ENCODE results near the gene TSPAN1. TPM values are rescaled to one million over a fixed set of nuclear protein-coding genes. Genes with fewer than 3 reads are reported as not detected.
A peak's percentile ranks its signal among the peaks of the same experiment; 100 is the strongest.

Gene TSPAN1
- total and polyA plus RNA-seq, 2 of the 13 experiments (the other 11 are each of a cell fraction or from before 2014, with no cell fraction given), result 1.7 to 2.9 TPM

DNA sequence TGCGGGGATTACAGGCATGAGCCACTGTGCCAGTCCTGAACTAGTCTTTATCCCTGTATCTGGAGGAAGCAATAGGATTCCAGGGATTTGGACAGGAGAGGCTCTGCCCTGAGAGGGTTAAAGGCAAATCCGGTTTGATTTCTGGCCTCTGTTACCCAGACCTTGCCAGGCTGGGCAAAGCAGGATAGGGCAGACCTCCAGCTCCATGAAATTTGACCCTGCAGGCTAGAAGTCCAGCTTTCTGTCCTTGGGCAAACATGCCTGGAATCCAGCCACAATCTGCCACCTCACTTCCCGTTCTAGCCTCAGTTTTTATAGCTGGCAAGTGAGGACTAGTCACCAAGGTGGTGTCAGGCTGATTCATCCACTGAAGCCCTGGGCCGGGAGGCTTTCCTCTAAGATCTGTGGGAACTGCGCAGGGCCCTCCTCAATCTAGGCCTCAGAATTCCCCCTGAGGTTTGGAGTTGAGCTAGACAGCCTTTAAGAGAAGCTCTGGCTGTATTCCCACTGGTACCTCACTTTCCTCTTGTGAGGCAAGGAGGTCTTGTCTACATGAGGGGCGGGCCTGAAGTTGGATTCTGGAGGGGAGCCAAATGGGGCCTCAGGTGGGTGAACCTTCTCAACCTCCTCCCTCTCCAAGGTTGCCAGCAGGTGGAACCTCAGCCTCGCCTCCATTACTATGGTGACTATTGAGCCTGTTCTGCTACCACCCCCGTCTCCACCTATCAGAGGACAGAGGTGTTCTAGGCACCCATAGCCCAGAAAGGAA, 8.4 kb downstream of the TSPAN1 start (continued):
- TF ChIP-seq, protein P1, sequence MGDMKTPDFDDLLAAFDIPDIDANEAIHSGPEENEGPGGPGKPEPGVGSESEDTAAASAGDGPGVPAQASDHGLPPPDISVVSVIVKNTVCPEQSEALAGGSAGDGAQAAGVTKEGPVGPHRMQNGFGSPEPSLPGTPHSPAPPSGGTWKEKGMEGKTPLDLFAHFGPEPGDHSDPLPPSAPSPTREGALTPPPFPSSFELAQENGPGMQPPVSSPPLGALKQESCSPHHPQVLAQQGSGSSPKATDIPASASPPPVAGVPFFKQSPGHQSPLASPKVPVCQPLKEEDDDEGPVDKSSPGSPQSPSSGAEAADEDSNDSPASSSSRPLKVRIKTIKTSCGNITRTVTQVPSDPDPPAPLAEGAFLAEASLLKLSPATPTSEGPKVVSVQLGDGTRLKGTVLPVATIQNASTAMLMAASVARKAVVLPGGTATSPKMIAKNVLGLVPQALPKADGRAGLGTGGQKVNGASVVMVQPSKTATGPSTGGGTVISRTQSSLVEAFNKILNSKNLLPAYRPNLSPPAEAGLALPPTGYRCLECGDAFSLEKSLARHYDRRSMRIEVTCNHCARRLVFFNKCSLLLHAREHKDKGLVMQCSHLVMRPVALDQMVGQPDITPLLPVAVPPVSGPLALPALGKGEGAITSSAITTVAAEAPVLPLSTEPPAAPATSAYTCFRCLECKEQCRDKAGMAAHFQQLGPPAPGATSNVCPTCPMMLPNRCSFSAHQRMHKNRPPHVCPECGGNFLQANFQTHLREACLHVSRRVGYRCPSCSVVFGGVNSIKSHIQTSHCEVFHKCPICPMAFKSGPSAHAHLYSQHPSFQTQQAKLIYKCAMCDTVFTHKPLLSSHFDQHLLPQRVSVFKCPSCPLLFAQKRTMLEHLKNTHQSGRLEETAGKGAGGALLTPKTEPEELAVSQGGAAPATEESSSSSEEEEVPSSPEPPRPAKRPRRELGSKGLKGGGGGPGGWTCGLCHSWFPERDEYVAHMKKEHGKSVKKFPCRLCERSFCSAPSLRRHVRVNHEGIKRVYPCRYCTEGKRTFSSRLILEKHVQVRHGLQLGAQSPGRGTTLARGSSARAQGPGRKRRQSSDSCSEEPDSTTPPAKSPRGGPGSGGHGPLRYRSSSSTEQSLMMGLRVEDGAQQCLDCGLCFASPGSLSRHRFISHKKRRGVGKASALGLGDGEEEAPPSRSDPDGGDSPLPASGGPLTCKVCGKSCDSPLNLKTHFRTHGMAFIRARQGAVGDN (CRISPR knock-in tag; IDR thresholded peaks at IDR 0.05), result peak; percentile 49
- TF ChIP-seq MIER2 (CRISPR knock-in tag; IDR thresholded peaks at IDR 0.05) (no peak), ZNF256 (CRISPR knock-in tag; conservative IDR thresholded peaks at IDR 0.05) (no peak), IKZF4 (CRISPR knock-in tag; IDR thresholded peaks at IDR 0.05; ENCODE audit: borderline replicate concordance, low read depth, not compliant biosample characterization) (no peak), SOX6 (IDR thresholded peaks at IDR 0.05) (no peak), SOX6 (CRISPR knock-in tag; IDR thresholded peaks at IDR 0.05) (peak; percentile 30; the same call in 1 of the 2 replicates), THYN1 (CRISPR knock-in tag; IDR thresholded peaks at IDR 0.05; ENCODE audit: borderline replicate concordance, low read depth) (no peak), ZFAT (CRISPR knock-in tag; conservative IDR thresholded peaks at IDR 0.05) (no peak), ZNF282 (IDR thresholded peaks at IDR 0.05; ENCODE audit: partially characterized antibody) (no peak), KDM5B (CRISPR knock-in tag; IDR thresholded peaks at IDR 0.05; ENCODE audit: borderline replicate concordance) (no peak), ZNF335 (CRISPR knock-in tag; IDR thresholded peaks at IDR 0.05) (no peak), ZNF761 (CRISPR knock-in tag; conservative IDR thresholded peaks at IDR 0.05) (no peak), PTBP1 (IDR thresholded peaks at IDR 0.05; ENCODE audit: low read depth, low read length, poor library complexity, severe bottlenecking) (no peak), ZNF790 (CRISPR knock-in tag; IDR thresholded peaks at IDR 0.05; ENCODE audit: borderline replicate concordance) (no peak), ZNF431 (CRISPR knock-in tag; IDR thresholded peaks at IDR 0.05; ENCODE audit: borderline replicate concordance, low read depth) (peak; percentile 46; the same call in 1 of the 2 replicates), FOXA1 (IDR thresholded peaks at IDR 0.05) (no peak), FOXA1 (CRISPR knock-in tag; IDR thresholded peaks at IDR 0.05) (peak; percentile 47)
- TF ChIP-seq, protein P2, sequence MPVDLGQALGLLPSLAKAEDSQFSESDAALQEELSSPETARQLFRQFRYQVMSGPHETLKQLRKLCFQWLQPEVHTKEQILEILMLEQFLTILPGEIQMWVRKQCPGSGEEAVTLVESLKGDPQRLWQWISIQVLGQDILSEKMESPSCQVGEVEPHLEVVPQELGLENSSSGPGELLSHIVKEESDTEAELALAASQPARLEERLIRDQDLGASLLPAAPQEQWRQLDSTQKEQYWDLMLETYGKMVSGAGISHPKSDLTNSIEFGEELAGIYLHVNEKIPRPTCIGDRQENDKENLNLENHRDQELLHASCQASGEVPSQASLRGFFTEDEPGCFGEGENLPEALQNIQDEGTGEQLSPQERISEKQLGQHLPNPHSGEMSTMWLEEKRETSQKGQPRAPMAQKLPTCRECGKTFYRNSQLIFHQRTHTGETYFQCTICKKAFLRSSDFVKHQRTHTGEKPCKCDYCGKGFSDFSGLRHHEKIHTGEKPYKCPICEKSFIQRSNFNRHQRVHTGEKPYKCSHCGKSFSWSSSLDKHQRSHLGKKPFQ (CRISPR knock-in tag; IDR thresholded peaks at IDR 0.05; ENCODE audit: insufficient replicate concordance), result no peak
- TF ChIP-seq, protein P3, sequence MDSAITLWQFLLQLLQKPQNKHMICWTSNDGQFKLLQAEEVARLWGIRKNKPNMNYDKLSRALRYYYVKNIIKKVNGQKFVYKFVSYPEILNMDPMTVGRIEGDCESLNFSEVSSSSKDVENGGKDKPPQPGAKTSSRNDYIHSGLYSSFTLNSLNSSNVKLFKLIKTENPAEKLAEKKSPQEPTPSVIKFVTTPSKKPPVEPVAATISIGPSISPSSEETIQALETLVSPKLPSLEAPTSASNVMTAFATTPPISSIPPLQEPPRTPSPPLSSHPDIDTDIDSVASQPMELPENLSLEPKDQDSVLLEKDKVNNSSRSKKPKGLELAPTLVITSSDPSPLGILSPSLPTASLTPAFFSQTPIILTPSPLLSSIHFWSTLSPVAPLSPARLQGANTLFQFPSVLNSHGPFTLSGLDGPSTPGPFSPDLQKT (CRISPR knock-in tag; IDR thresholded peaks at IDR 0.05; ENCODE audit: borderline replicate concordance), result no peak
- TF ChIP-seq, protein P4, sequence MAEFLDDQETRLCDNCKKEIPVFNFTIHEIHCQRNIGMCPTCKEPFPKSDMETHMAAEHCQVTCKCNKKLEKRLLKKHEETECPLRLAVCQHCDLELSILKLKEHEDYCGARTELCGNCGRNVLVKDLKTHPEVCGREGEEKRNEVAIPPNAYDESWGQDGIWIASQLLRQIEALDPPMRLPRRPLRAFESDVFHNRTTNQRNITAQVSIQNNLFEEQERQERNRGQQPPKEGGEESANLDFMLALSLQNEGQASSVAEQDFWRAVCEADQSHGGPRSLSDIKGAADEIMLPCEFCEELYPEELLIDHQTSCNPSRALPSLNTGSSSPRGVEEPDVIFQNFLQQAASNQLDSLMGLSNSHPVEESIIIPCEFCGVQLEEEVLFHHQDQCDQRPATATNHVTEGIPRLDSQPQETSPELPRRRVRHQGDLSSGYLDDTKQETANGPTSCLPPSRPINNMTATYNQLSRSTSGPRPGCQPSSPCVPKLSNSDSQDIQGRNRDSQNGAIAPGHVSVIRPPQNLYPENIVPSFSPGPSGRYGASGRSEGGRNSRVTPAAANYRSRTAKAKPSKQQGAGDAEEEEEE (CRISPR knock-in tag; IDR thresholded peaks at IDR 0.05; ENCODE audit: borderline replicate concordance), result no peak

Data from HepG2 (cell line).